ENCODE data around the gene ZNF148.

The ZNF148 gene

GRCh38 chr3:125271127-125271526, 104.0 kb downstream of the ZNF148 start:
- no peak for DNase-seq

GRCh38 chr3:125267460-125267859, 107.7 kb downstream of the ZNF148 start:
- no peak for DNase-seq

- DNase-seq: no peak
These were observed 108.2 kb downstream of the ZNF148 start for GRCh38 chr3:125266971-125267370.

- DNase-seq: no peak
These were observed 113.0 kb downstream of the ZNF148 start for GRCh38 chr3:125262161-125262560.

GRCh38 chr3:125261031-125261430, 114.1 kb downstream of the ZNF148 start:
- no peak for DNase-seq

GRCh38 chr3:125260158-125260557, 115.0 kb downstream of the ZNF148 start:
- DNase-seq: no peak

- DNase-seq: no peak
These were observed 117.6 kb downstream of the ZNF148 start for GRCh38 chr3:125257536-125257935.

- DNase-seq: no peak
These were observed 118.5 kb downstream of the ZNF148 start for GRCh38 chr3:125256675-125257074.

GRCh38 chr3:125250973-125251372, 124.2 kb downstream of the ZNF148 start:
- no peak for DNase-seq

GRCh38 chr3:125246237-125246636, 128.9 kb downstream of the ZNF148 start:
- no peak for DNase-seq

GRCh38 chr3:125245521-125245920, 129.6 kb downstream of the ZNF148 start:
- no peak for DNase-seq

- no peak for DNase-seq
These were observed 134.6 kb downstream of the ZNF148 start for GRCh38 chr3:125240496-125240895.

GRCh38 chr3:125239266-125239665, 135.9 kb downstream of the ZNF148 start:
- no peak for DNase-seq

- DNase-seq: no peak
These were observed 136.4 kb downstream of the ZNF148 start for GRCh38 chr3:125238759-125239158.

GRCh38 chr3:125236331-125236903, 138.7 kb downstream of the ZNF148 start:
- DNase-seq: no peak

- DNase-seq: no peak
These were observed 140.3 kb downstream of the ZNF148 start for GRCh38 chr3:125234831-125235230.

- no peak for DNase-seq
These were observed 142.7 kb downstream of the ZNF148 start for GRCh38 chr3:125232401-125232800.

GRCh38 chr3:125231895-125232294, 143.2 kb downstream of the ZNF148 start:
- no peak for DNase-seq

GRCh38 chr3:125229707-125230106, 145.4 kb downstream of the ZNF148 start:
- DNase-seq: no peak

- DNase-seq: no peak
These were observed 146.0 kb downstream of the ZNF148 start for GRCh38 chr3:125229168-125229567.

GRCh38 chr3:125221831-125222230, 153.3 kb downstream of the ZNF148 start:
- no peak for DNase-seq

GRCh38 chr3:125220727-125221429, 154.2 kb downstream of the ZNF148 start:
- no peak for DNase-seq

- no peak for DNase-seq
These were observed 154.9 kb downstream of the ZNF148 start for GRCh38 chr3:125220183-125220582.

GRCh38 chr3:125219261-125219701, 155.8 kb downstream of the ZNF148 start:
- DNase-seq: no peak

GRCh38 chr3:125214738-125215137, 160.4 kb downstream of the ZNF148 start:
- no peak for DNase-seq

All from midbrain (tissue), 1 donor.